IMR-90 (cell line): Measurements from ENCODE around the gene OXLD1. TPM values are rescaled to one million over a fixed set of nuclear protein-coding genes. Genes with fewer than 3 reads are reported as not detected.
A peak's percentile ranks its signal among the peaks of the same experiment; 100 is the strongest.

Source experiments
- ATAC-seq: fragments of 200-7000 bp; cut with Tn5 transposase; 2 replicates; pipeline ENCODE4 v1.9.1; 2020; ENCODE audit warnings: low read depth, mild to moderate bottlenecking, moderate library complexity
- BruUV-seq: library from RNA; stranded (reverse); fragments of 400-500 nt; replicated peaks from 2 replicates; lab custom pipeline; 2021; lab: Mats Ljungman, UMichigan
- CTCF ChIA-PET: fragments of 300-600 bp; formaldehyde crosslinking; extraction: SDS; loops from one replicate; lab custom pipeline; 2021; ENCODE audit warnings: antibody characterized with exemption; lab: Yijun Ruan, JAX
- POLR2A ChIA-PET: fragments of 300-600 bp; sonication (Branson Sonifier 250); formaldehyde crosslinking; loops from one replicate; lab custom pipeline; 2022; ENCODE audit warnings: antibody characterized with exemption; ENCODE audit not compliant: unreplicated experiment; lab: Charles Lee
- DNase-seq: peaks from one replicate; pipeline ENCODE4 v3.0.0; 2013
- H2AFZ ChIP-seq: replicated peaks from 2 replicates; pipeline ENCODE3; 2013; ENCODE audit warnings: low read length, mild to moderate bottlenecking; ENCODE audit not compliant: poor library complexity
- H2AK5ac ChIP-seq: 2 replicates; pipeline ENCODE4 v1.6.1; 2013; ENCODE audit warnings: low read depth, low read length, inconsistent platforms
- H2AK9ac ChIP-seq: replicated peaks from 2 replicates; pipeline ENCODE3; 2013; ENCODE audit warnings: mild to moderate bottlenecking, low read depth, low read length, moderate library complexity; ENCODE audit not compliant: poor library complexity
- H2BK120ac ChIP-seq: 2 replicates; pipeline ENCODE4 v1.6.1; 2013; ENCODE audit warnings: low read depth, low read length, inconsistent platforms
- H2BK15ac ChIP-seq: 3 replicates; pipeline ENCODE4 v1.6.1; 2013; ENCODE audit warnings: low read depth, low read length, inconsistent platforms
- H2BK20ac ChIP-seq: 2 replicates; pipeline ENCODE4 v1.6.1; 2013; ENCODE audit warnings: low read depth, mild to moderate bottlenecking, inconsistent platforms, low read length, moderate library complexity
- H2BK5ac ChIP-seq: 2 replicates; pipeline ENCODE4 v1.6.1; 2013; ENCODE audit warnings: mild to moderate bottlenecking, low read depth, low read length, inconsistent platforms; ENCODE audit not compliant: poor library complexity, severe bottlenecking
- H3K14ac ChIP-seq: replicated peaks from 2 replicates; pipeline ENCODE4 v1.6.1; 2013; ENCODE audit warnings: low read depth, low read length, inconsistent platforms
- H3K18ac ChIP-seq: 2 replicates; pipeline ENCODE4 v1.6.1; 2013; ENCODE audit warnings: low read depth, low read length, control low read depth
- H3K23ac ChIP-seq: 2 replicates; pipeline ENCODE4 v1.6.1; 2013; ENCODE audit warnings: low read depth, low read length, inconsistent platforms
- H3K27ac ChIP-seq: 2 replicates; pipeline ENCODE4 v1.5.1; 2013; ENCODE audit warnings: mild to moderate bottlenecking, control low read depth, low read length; ENCODE audit not compliant: insufficient read depth
- H3K27me3 ChIP-seq: 2 replicates; pipeline ENCODE4 v1.6.1; 2013; ENCODE audit warnings: low read length; ENCODE audit not compliant: control insufficient read depth, insufficient read depth
- H3K36me3 ChIP-seq: 2 replicates; pipeline ENCODE4 v1.6.1; 2013; ENCODE audit warnings: low read length, mixed read lengths; ENCODE audit not compliant: control insufficient read depth, insufficient read depth
- H3K4ac ChIP-seq: 2 replicates; pipeline ENCODE4 v1.6.1; 2013; ENCODE audit warnings: low read depth, low read length, inconsistent platforms
- H3K4me1 ChIP-seq: 2 replicates; pipeline ENCODE4 v1.6.1; 2013; ENCODE audit warnings: low read length, mixed read lengths; ENCODE audit not compliant: control insufficient read depth, insufficient read depth
- H3K4me2 ChIP-seq: 2 replicates; pipeline ENCODE4 v1.6.1; 2013; ENCODE audit warnings: low read depth, mild to moderate bottlenecking, control low read depth, low read length, moderate library complexity
- H3K4me3 ChIP-seq: 2 replicates; pipeline ENCODE4 v1.5.1; 2013; ENCODE audit warnings: low read depth, mild to moderate bottlenecking, control low read depth, low read length, moderate library complexity; ENCODE audit not compliant: insufficient read depth
- H3K56ac ChIP-seq: 2 replicates; pipeline ENCODE4 v1.6.1; 2013; ENCODE audit warnings: low read length, inconsistent platforms; ENCODE audit not compliant: insufficient read depth; ENCODE audit errors: extremely low read depth
- H3K79me1 ChIP-seq, 2 experiments: 2 replicates each; pipeline ENCODE4 v1.6.1; 2013; ENCODE audit warnings: low read length in 2 of 2, inconsistent platforms in 1 of 2, low read depth in 1 of 2
- H3K9ac ChIP-seq: 2 replicates; pipeline ENCODE4 v1.6.1; 2013; ENCODE audit warnings: low read depth, low read length, control low read depth
- H3K9me1 ChIP-seq: 2 replicates; pipeline ENCODE4 v1.6.1; 2013; ENCODE audit warnings: low read length, inconsistent platforms; ENCODE audit not compliant: insufficient read depth
- H3K9me3 ChIP-seq: 2 replicates; pipeline ENCODE4 v1.6.1; 2013; ENCODE audit warnings: low read length; ENCODE audit not compliant: control insufficient read depth, insufficient read depth
- H4K20me1 ChIP-seq: 2 replicates; pipeline ENCODE4 v1.6.1; 2013; ENCODE audit warnings: low read length, inconsistent platforms; ENCODE audit not compliant: insufficient read depth
- H4K5ac ChIP-seq: 2 replicates; pipeline ENCODE4 v1.6.1; 2013; ENCODE audit warnings: mild to moderate bottlenecking, low read depth, low read length, control low read depth
- H4K8ac ChIP-seq, 2 experiments: 2 replicates each; pipeline ENCODE4 v1.6.1; 2013; ENCODE audit warnings: low read depth in 2 of 2, low read length in 2 of 2, control low read depth in 1 of 2, inconsistent platforms in 1 of 2
- H4K91ac ChIP-seq: 2 replicates; pipeline ENCODE4 v1.6.1; 2013; ENCODE audit warnings: low read depth, low read length, inconsistent platforms; ENCODE audit not compliant: insufficient read depth
- BHLHE40 ChIP-seq: fragments of 150-350 bp; IDR thresholded peaks from 2 replicates; pipeline ENCODE4 v1.6.1; 2016; ENCODE audit warnings: mild to moderate bottlenecking, low read depth, low read length
- CEBPB ChIP-seq: IDR thresholded peaks from 2 replicates; pipeline ENCODE4 v1.6.1; 2012; ENCODE audit warnings: low read depth, low read length, improper control_type of control experiment
- FOS ChIP-seq: fragments of 150-350 bp; IDR thresholded peaks from 2 replicates; pipeline ENCODE4 v1.6.1; 2016; ENCODE audit warnings: low read depth, low read length
- MAZ ChIP-seq: IDR thresholded peaks from 2 replicates; pipeline ENCODE4 v1.6.1; 2012; ENCODE audit warnings: low read depth, mild to moderate bottlenecking, low read length, improper control_type of control experiment, moderate library complexity, borderline replicate concordance
- USF2 ChIP-seq: fragments of 150-350 bp; IDR thresholded peaks from 2 replicates; pipeline ENCODE4 v1.6.1; 2017; ENCODE audit warnings: mild to moderate bottlenecking, antibody characterized with exemption, low read length, low read depth
- WGBS, 2 experiments: methylation state at CpG; one replicate each; pipeline versions ENCODE4 v1.1.5 to v1.1.7; 2013; ENCODE audit warnings: missing lambda C conversion rate in 2 of 2; ENCODE audit not compliant: insufficient read length in 1 of 2; ENCODE audit errors: extremely low coverage in 2 of 2; 5-methylcytosine and 5-hydroxymethylcytosine counted together
- dilution Hi-C: fragments of 300-500 bp; cut with HindIII; formaldehyde crosslinking; loops from one replicate; pipeline ENCODE4 v1.14.3; 2018; ENCODE audit warnings: low sequenced_read_pairs; ENCODE audit not compliant: unreplicated experiment
- in situ Hi-C: fragments of 300-500 bp; cut with MboI; formaldehyde crosslinking; loops from 3 replicates; pipeline ENCODE4 v1.14.3; 2019; ENCODE audit warnings: low sequenced_read_pairs, inconsistent platforms, mixed read lengths
- intact Hi-C: fragments of 100-400 bp; cut with micrococcal nuclease; formaldehyde crosslinking; loops from 2 replicates; pipeline ENCODE4 v1.10.0; 2022
- polyA plus RNA-seq, 3 experiments: library from polyadenylated mRNA; depleted of rRNA; stranded (reverse); fragments of >200 nt; gene quantifications; 2 replicates each; pipeline ENCODE4 v1.2.3, GENCODE V29; 2012; ENCODE audit warnings: low replicate concordance in 1 of 3
- total RNA-seq: library from RNA; depleted of rRNA; stranded (reverse); fragments of >200 nt; gene quantifications from 2 replicates; pipeline ENCODE4 v1.2.3, GENCODE V29; 2012

Gene OXLD1
- total and polyA plus RNA-seq, 2 of the 4 experiments (the other 2 are of a cell fraction): 9.9 to 22.3 TPM

- 0 out of 2 replicates have a peak overlapping the region, but pooled peaks have one; percentile 75 for H3K9ac ChIP-seq
- no peak overlapping the region for H4K5ac ChIP-seq
- TF ChIP-seq CEBPB: no peak
- no peak for TF ChIP-seq USF2
- TF ChIP-seq FOS: no peak
- TF ChIP-seq MAZ: no peak
- no peak for TF ChIP-seq BHLHE40
- peaks cover 4% of the 10 kb centered on the region; the same call in 1 of the 2 replicates for H3K36me3 ChIP-seq
- DNase-seq (no peak), ATAC-seq (no peak)
- peaks cover 6% of the 10 kb centered on the region for H3K4me1 ChIP-seq
- intact Hi-C loops: no loop called here
- H3K9me3 ChIP-seq: no peaks in the 10 kb centered on the region
- no peak overlapping the region for H2BK120ac ChIP-seq
- H3K18ac ChIP-seq: no peak overlapping the region
- H2AK5ac ChIP-seq: no peak overlapping the region
- H4K20me1 ChIP-seq: peaks cover 54% of the 10 kb centered on the region
- H2BK15ac ChIP-seq: no peak overlapping the region
- H2AFZ ChIP-seq: no peak overlapping the region
- no peak overlapping the region for H2BK5ac ChIP-seq
- CTCF ChIA-PET: no interaction called here
- POLR2A ChIA-PET: no interaction called here
- no peak overlapping the region for H2BK20ac ChIP-seq
- dilution Hi-C loops: no loop called here
- WGBS, 2 experiments: 90% methylated on average over 2 of the region's 5 CpGs; no CpG with 5 or more reads in 1 of the 2 experiments
- H3K14ac ChIP-seq: no peak overlapping the region
- peaks cover 13% of the 10 kb centered on the region for H3K9me1 ChIP-seq
- H3K4me2 ChIP-seq: peak overlapping the region; percentile 88
- no peak overlapping the region for H3K4ac ChIP-seq
- BruUV-seq: TSS peak; percentile 67
- no peak overlapping the region for H2AK9ac ChIP-seq
- H3K27me3 ChIP-seq: no peaks in the 10 kb centered on the region
- no peak overlapping the region for H4K91ac ChIP-seq
- no peak overlapping the region for H3K27ac ChIP-seq
- peak overlapping the region; percentile 57; the same call in 1 of the 2 replicates for H3K4me3 ChIP-seq
- peak overlapping the region; percentile 15; the same call in 1 of the 2 replicates for H3K23ac ChIP-seq
- no peak overlapping the region for H3K56ac ChIP-seq
- peaks cover 3 to 32% of the 10 kb centered on the region in 2 experiments; a peak in 3 of 4 replicates for H3K79me1 ChIP-seq
- H4K8ac ChIP-seq: no peak overlapping the region
- in situ Hi-C loops: no loop called here
These were observed 31.0 kb downstream of the OXLD1 start for GRCh38 chr17:81635431-81635830.
